HepG2 (cell line): ENCODE results near the gene POLA1. TPM values are rescaled to one million over a fixed set of nuclear protein-coding genes. Genes with fewer than 3 reads are reported as not detected.

Source experiments
- ATAC-seq: fragments of 200-7000 bp; cut with Tn5 transposase; 3 replicates; pipeline ENCODE4 v1.9.1; 2020; ENCODE audit warnings: mild to moderate bottlenecking, moderate library complexity
- BruUV-seq: library from RNA; stranded (reverse); fragments of 400-500 nt; replicated peaks from 2 replicates; lab custom pipeline; 2021; lab: Mats Ljungman, UMichigan
- CTCF ChIA-PET: fragments of 300-600 bp; formaldehyde crosslinking; extraction: SDS; loops from one replicate; lab custom pipeline; 2021; ENCODE audit warnings: low total read pairs, inconsistent platforms, low intra/inter-chr PET ratio; lab: Yijun Ruan, JAX
- POLR2A ChIA-PET: fragments of 350-600 bp; sonication (Branson Sonifier 250); formaldehyde crosslinking; loops from one replicate; lab custom pipeline; 2020; ENCODE audit warnings: antibody characterized with exemption, inconsistent platforms; lab: Yijun Ruan, JAX
- DNase-seq: peaks from one replicate; pipeline ENCODE4 v3.0.0-alpha.2; 2015; ENCODE audit warnings: low spot score
- FAIRE-seq: peaks from 3 replicates; lab custom pipeline; 2011; peaks lifted over from hg19 to GRCh38; lab: Jason Lieb, UNC
- H2AFZ ChIP-seq: one replicate; pipeline ENCODE4 v1.6.1; 2011; ENCODE audit warnings: low read length, inconsistent platforms
- H3K27ac ChIP-seq: fragments of 300-600 bp; 3 replicates; pipeline ENCODE4 v1.8.0; 2011; ENCODE audit warnings: mixed run types, mild to moderate bottlenecking, mixed read lengths, low read length, inconsistent platforms; ENCODE audit not compliant: insufficient read depth; ENCODE audit errors: extremely low read length
- H3K27me3 ChIP-seq, 2 experiments: fragments of 200-600 bp in 1 of 2; 2 replicates in 1 of 2; 3 replicates in 1 of 2; pipeline versions ENCODE4 v1.6.0 to v1.8.0; 2011; ENCODE audit warnings: low read length in 2 of 2, mild to moderate bottlenecking in 2 of 2, moderate library complexity in 2 of 2, inconsistent platforms in 1 of 2; ENCODE audit not compliant: insufficient read depth in 2 of 2, control insufficient read depth in 1 of 2
- H3K36me3 ChIP-seq, 2 experiments: fragments of 200-600 bp in 1 of 2; replicated peaks in 1 of 2; 2 replicates in 1 of 2; 3 replicates in 1 of 2; pipeline versions ENCODE4 v1.5.1 to v1.8.0; 2011; ENCODE audit warnings: low read length in 2 of 2, inconsistent platforms in 1 of 2; ENCODE audit not compliant: insufficient read depth in 2 of 2, control insufficient read depth in 1 of 2
- H3K4me1 ChIP-seq: 2 replicates; pipeline ENCODE4 v1.5.1; 2012; ENCODE audit warnings: low read length, inconsistent platforms; ENCODE audit not compliant: insufficient read depth
- H3K4me2 ChIP-seq: 2 replicates; pipeline ENCODE4 v1.6.0; 2011; ENCODE audit warnings: low read depth, low read length, inconsistent platforms
- H3K4me3 ChIP-seq, 3 experiments: fragments of 200-600 bp in 1 of 3; sonication (generic), shearing (Covaris generic) in 1 of 3; replicated peaks in 1 of 3; 2 replicates each; pipeline ENCODE4 v1.5.1; 2011 to 2016; ENCODE audit warnings: low read length in 3 of 3, inconsistent platforms in 2 of 3, low read depth in 2 of 3, mild to moderate bottlenecking in 2 of 3, control low read depth in 1 of 3, mixed read lengths in 1 of 3; ENCODE audit not compliant: insufficient read depth in 1 of 3
- H3K79me2 ChIP-seq: one replicate; pipeline ENCODE4 v1.6.1; 2011; ENCODE audit warnings: low read length, inconsistent platforms; ENCODE audit not compliant: insufficient read depth
- H3K9ac ChIP-seq: 2 replicates; pipeline ENCODE4 v1.6.0; 2011; ENCODE audit warnings: mild to moderate bottlenecking, low read depth, low read length, inconsistent platforms; ENCODE audit not compliant: insufficient read depth
- H3K9me3 ChIP-seq: 2 replicates; pipeline ENCODE4 v1.5.1; 2012; ENCODE audit warnings: mild to moderate bottlenecking, low read length
- H4K20me1 ChIP-seq: 2 replicates; pipeline ENCODE4 v1.6.0; 2011; ENCODE audit warnings: inconsistent platforms, mild to moderate bottlenecking, low read length, moderate library complexity; ENCODE audit not compliant: insufficient read depth
- NCOA1 ChIP-seq: sonication (generic); formaldehyde crosslinking; IDR thresholded peaks from 2 replicates; pipeline ENCODE4 v1.9.0; 2021; ENCODE audit warnings: missing genetic modification reagents
- NKX3-1 ChIP-seq: sonication (generic); formaldehyde crosslinking; IDR thresholded peaks from 2 replicates; pipeline ENCODE4 v1.5.0; 2020; ENCODE audit warnings: missing genetic modification reagents
- PHF5A ChIP-seq: IDR thresholded peaks from one replicate; pipeline ENCODE4 v1.6.1; 2018; ENCODE audit warnings: low read depth, missing genetic modification reagents; ENCODE audit not compliant: unreplicated experiment
- ZNF589 ChIP-seq: sonication (generic); formaldehyde crosslinking; conservative IDR thresholded peaks from 2 replicates; pipeline ENCODE4 v1.8.0; 2022; ENCODE audit warnings: mild to moderate bottlenecking, moderate library complexity, missing genetic modification reagents
- WGBS: methylation state at CpG from one replicate; pipeline ENCODE4 v1.1.6; 2017; ENCODE audit warnings: low lambda C conversion rate; 5-methylcytosine and 5-hydroxymethylcytosine counted together
- in situ Hi-C: cut with HindIII; loops from 2 replicates; pipeline ENCODE4 v1.10.0; 2017; ENCODE audit warnings: low pct_unique_long_range_greater_than_20kb; ENCODE audit not compliant: extremely low pct_ligation_motif_present
- intact Hi-C: fragments of 100-400 bp; cut with micrococcal nuclease; formaldehyde crosslinking; loops from one replicate; pipeline ENCODE4 v1.10.0; 2022; ENCODE audit not compliant: unreplicated experiment
- polyA plus RNA-seq, 8 experiments: library from polyadenylated mRNA; depleted of rRNA in 3 of 8; stranded (reverse) in 7 of 8; unstranded in 1 of 8; fragments of >200 nt; fragmentation: Illumina TruSeq in 4 of 8; extraction: Trizol in 4 of 8; gene quantifications; 2 replicates each; pipeline versions ENCODE4 v1.2.1 to v1.2.3, GENCODE V29; 2011 to 2016; ENCODE audit warnings: low read depth in 4 of 8, missing spikeins in 1 of 8, mixed read lengths in 1 of 8; ENCODE audit not compliant: insufficient read depth in 1 of 8
- total RNA-seq, 5 experiments: library from RNA; depleted of rRNA; stranded (reverse); fragments of >200 nt; fragmentation: Illumina TruSeq; extraction: Trizol; gene quantifications; 2 replicates each; pipeline ENCODE4 v1.2.3, GENCODE V29; 2016; ENCODE audit warnings: low read depth in 1 of 5
- TF ChIP-seq, protein P1 (sequence below): IDR thresholded peaks from 2 replicates; pipeline ENCODE4 v1.6.1; 2016; ENCODE audit warnings: missing compliant biosample characterization, missing genetic modification reagents, borderline replicate concordance

POLA1 gene
- total and polyA plus RNA-seq, 2 of the 13 experiments (the other 11 are each of a cell fraction or from before 2014, with no cell fraction given), result 3.3 to 26.5 TPM

DNA sequence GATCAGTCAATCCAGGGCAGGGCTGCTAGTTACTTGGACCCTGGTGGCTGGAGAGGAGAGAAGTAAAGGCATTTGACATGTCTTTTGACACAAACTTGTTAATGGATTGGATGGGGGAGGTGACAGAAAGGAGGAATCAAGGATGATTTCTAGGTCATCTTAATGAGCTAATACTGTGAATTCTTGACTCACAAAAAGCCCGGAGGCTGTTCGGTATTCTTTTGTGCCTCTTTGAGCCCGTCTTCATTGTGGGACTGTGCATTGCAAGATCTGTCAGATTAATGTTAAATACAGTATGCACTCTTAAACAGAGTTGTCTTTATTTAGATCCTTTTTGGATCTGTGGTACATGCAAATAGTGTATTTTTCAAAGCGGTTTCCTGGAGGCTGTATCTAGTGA, 25.1 kb downstream of the POLA1 start (continued):
- TF ChIP-seq NKX3-1 (CRISPR knock-in tag), result no peak

DNA sequence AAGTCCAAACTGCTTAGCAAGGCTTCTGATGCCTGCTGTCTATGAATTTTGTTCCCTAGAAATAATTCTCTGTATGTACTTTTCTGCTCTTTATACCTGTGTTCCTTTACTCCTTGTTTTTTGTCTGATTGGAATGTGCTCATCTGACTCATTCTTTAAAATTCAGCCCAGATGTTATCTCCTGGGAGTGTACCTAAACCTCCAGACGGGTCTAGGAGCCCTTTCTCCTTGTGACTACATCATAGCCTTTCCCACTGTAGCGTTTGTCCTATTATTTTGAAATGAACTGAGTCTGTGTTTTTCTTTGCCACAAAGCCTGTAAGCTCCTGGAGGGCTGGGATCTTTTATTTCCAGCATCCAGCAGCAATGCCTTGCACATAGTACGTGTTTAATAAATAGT, 26.3 kb downstream of the POLA1 start:
- H3K9ac ChIP-seq, result no peak overlapping the region
- ChIA-PET CTCF (no interaction called here), POLR2A (no interaction called here)
- H3K4me2 ChIP-seq, result no peak overlapping the region
- no peak for ATAC-seq
- H3K4me3 ChIP-seq, result no peak overlapping the region
- no peak overlapping the region for H2AFZ ChIP-seq
- intact Hi-C loops (no loop called here), in situ Hi-C loops (no loop called here)
- TF ChIP-seq ZNF589 (CRISPR knock-in tag), result no peak
- WGBS, result 100% methylated on average over 3 of the region's 3 CpGs
- H3K79me2 ChIP-seq, result no peaks in the 10 kb centered on the region
- BruUV-seq, result no TSS peak
- no peaks in the 10 kb centered on the region for H3K4me1 ChIP-seq
- no peak for DNase-seq
- no peaks in the 10 kb centered on the region for H3K27me3 ChIP-seq
- no peak overlapping the region for H3K27ac ChIP-seq
- H3K36me3 ChIP-seq, result peaks cover 3 to 20% of the 10 kb centered on the region in 2 experiments; a peak in 3 of 5 replicates
- no peaks in the 10 kb centered on the region for H4K20me1 ChIP-seq
- no peak for FAIRE-seq
- no peaks in the 10 kb centered on the region for H3K9me3 ChIP-seq

DNA sequence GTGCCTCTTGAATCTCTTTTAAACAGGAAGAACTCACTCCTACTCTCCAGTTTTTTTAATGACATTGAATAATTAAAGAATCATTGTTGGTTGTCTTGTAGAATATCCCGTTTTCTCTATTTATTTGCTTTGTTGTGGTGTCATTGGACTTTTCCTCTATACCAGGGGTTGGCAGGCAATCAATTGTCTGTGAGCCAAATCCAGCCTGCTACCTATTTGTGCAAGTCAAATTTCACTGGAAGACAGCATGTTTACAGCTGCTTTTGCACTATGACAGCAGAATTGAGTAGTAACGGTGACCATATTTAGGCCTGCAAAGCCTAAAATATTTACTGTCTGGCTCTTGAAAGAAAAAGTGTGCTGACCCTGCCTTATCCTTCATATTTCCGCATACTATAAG, 34.8 kb downstream of the POLA1 start:
- H3K36me3 ChIP-seq, result peaks cover 4 to 6% of the 10 kb centered on the region in 2 experiments; a peak in 3 of 5 replicates
- H4K20me1 ChIP-seq, result no peaks in the 10 kb centered on the region
- H3K79me2 ChIP-seq, result no peaks in the 10 kb centered on the region
- no peaks in the 10 kb centered on the region for H3K27me3 ChIP-seq
- no peak overlapping the region for H3K27ac ChIP-seq
- no peak overlapping the region for H3K4me2 ChIP-seq
- FAIRE-seq (no peak), DNase-seq (no peak), ATAC-seq (no peak)
- no peak overlapping the region for H3K9ac ChIP-seq
- no peak overlapping the region for H2AFZ ChIP-seq
- POLR2A ChIA-PET, result no interaction called here
- WGBS, result 100% methylated on average over 3 of the region's 3 CpGs
- in situ Hi-C loops (no loop called here), intact Hi-C loops (no loop called here)
- CTCF ChIA-PET, result no interaction called here
- no peaks in the 10 kb centered on the region for H3K4me1 ChIP-seq
- TF ChIP-seq, protein P1, sequence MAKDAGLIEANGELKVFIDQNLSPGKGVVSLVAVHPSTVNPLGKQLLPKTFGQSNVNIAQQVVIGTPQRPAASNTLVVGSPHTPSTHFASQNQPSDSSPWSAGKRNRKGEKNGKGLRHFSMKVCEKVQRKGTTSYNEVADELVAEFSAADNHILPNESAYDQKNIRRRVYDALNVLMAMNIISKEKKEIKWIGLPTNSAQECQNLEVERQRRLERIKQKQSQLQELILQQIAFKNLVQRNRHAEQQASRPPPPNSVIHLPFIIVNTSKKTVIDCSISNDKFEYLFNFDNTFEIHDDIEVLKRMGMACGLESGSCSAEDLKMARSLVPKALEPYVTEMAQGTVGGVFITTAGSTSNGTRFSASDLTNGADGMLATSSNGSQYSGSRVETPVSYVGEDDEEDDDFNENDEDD (CRISPR knock-in tag), result no peak
- TF ChIP-seq PHF5A (CRISPR knock-in tag) (no peak), NCOA1 (CRISPR knock-in tag) (no peak)
- TF ChIP-seq, all 625 proteins: peak for 0
- BruUV-seq, result no TSS peak
- Histone ChIP-seq H3K9me3 (no peaks in the 10 kb centered on the region), H3K4me3 (no peak overlapping the region)
